ENCODE results near the gene PIH1D1. TPM values are rescaled to one million over a fixed set of nuclear protein-coding genes. Genes with fewer than 3 reads are reported as not detected.

PIH1D1 gene
- polyA plus RNA-seq, 1 donor from 2014 or later: 145 TPM

DNA sequence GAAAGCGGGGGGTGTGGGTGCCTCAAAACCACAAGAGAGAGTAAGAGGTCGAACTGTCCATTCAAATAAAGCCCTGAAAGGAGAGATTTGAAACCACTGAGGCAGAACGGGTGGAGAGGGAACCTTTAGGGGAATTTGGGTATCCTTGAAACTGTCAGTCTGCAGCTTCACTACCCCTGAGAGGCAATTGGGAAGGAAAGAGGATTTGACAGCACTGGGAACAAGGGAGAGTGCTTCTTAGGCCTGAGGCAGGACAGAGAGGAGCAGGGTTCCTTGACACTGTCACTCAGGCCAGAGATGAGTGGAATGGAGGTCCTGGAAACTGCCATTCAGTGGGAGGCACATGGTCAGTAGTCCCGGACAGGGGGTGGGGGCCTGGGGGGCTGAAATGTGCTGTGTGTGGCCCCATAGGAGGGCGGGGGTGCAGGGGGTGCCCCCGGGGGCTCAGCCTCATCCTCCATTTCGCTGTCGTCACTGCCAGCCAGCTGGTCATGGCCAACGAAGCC is 21.4 kb downstream of the PIH1D1 start:
- Histone ChIP-seq H3K9ac (ENCODE audit: low read length) (no peak overlapping the region), H3K9me3 (ENCODE audit: low read length) (peaks cover 8% of the 10 kb centered on the region), H3K36me3 (ENCODE audit: insufficient read depth, low read length) (no peaks in the 10 kb centered on the region), H3K4me3 (ENCODE audit: low read length) (no peak overlapping the region), H3K79me2 (replicated peaks; ENCODE audit: insufficient read depth, low read length) (no peaks in the 10 kb centered on the region), H4K20me1 (ENCODE audit: insufficient read depth) (no peaks in the 10 kb centered on the region), H3F3A (ENCODE audit: insufficient read depth, low read length, poor library complexity, severe bottlenecking) (no peaks in the 10 kb centered on the region), H3K9me2 (ENCODE audit: insufficient read depth, low read length) (no peaks in the 10 kb centered on the region), H3K4me2 (ENCODE audit: low read length) (no peak overlapping the region), H3K27me3 (ENCODE audit: insufficient read depth, low read depth, low read length) (peaks cover 55% of the 10 kb centered on the region), H3K27ac (ENCODE audit: low read length) (no peak overlapping the region), H2AFZ (ENCODE audit: low read depth, low read length) (no peak overlapping the region)
- TF ChIP-seq MXI1 (conservative IDR thresholded peaks at IDR 0.05; ENCODE audit: poor library complexity, severe bottlenecking) (no peak), EZH2 (IDR thresholded peaks at IDR 0.05; ENCODE audit: borderline replicate concordance, insufficient read depth, low read length, poor library complexity, severe bottlenecking) (no peak)
- TF ChIP-seq, protein P1, sequence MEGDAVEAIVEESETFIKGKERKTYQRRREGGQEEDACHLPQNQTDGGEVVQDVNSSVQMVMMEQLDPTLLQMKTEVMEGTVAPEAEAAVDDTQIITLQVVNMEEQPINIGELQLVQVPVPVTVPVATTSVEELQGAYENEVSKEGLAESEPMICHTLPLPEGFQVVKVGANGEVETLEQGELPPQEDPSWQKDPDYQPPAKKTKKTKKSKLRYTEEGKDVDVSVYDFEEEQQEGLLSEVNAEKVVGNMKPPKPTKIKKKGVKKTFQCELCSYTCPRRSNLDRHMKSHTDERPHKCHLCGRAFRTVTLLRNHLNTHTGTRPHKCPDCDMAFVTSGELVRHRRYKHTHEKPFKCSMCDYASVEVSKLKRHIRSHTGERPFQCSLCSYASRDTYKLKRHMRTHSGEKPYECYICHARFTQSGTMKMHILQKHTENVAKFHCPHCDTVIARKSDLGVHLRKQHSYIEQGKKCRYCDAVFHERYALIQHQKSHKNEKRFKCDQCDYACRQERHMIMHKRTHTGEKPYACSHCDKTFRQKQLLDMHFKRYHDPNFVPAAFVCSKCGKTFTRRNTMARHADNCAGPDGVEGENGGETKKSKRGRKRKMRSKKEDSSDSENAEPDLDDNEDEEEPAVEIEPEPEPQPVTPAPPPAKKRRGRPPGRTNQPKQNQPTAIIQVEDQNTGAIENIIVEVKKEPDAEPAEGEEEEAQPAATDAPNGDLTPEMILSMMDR (IDR thresholded peaks at IDR 0.05; ENCODE audit: poor library complexity, severe bottlenecking): no peak

DNA sequence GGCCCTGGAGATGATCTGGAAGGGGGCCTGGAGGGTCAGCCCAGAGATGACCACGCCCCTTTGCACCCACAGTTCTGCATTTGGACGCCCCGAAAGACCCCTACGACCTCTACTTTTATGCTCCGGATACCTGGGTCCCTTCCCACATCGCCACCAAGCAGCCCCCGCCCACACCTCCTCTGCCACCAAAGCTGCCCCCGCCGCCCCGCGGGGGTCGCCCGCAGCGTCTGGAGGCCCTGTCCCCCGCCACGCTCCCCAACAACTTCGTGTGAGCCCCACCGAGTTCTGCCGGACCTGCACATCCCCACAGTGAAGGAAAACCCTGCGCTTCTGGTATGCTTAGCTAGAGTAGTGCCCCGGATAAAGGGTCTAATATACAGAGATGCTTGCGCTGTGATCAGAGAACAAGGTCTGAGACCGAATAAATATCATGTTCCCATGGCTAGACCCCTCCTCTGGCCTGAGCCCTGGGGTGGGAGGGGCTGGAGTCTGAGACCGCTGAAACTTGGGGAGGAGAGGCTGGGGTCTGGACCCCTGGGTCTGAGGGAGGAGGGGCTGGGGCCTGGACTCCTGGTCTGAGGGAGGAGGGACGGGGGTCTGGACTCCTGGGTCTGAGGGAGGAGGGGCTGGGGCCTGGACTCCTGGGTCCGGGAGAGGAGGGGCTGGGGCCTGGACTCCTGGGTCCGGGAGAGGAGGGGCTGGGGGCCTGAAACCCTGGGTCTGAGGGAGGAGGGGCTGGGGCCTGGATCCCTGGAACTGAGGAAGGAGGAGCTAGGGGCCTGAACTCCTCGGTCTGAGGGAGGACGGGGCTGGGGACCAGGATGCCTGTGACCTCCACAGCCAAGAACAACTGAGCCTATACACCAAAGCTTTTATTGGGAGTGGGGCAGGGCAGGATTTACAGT is 22.8 kb downstream of the PIH1D1 start:
- peak overlapping the region; percentile 24 for H3K4me3 ChIP-seq (ENCODE audit: low read length)
- H3K27me3 ChIP-seq (ENCODE audit: insufficient read depth, low read depth, low read length): peaks cover 67% of the 10 kb centered on the region
- TF ChIP-seq, protein P1 (IDR thresholded peaks at IDR 0.05; ENCODE audit: poor library complexity, severe bottlenecking): no peak
- TF ChIP-seq POLR2AphosphoS5 (IDR thresholded peaks at IDR 0.05): no peak
- TF ChIP-seq SMC3 (conservative IDR thresholded peaks at IDR 0.05; ENCODE audit: poor library complexity): no peak
- TF ChIP-seq, protein P2, sequence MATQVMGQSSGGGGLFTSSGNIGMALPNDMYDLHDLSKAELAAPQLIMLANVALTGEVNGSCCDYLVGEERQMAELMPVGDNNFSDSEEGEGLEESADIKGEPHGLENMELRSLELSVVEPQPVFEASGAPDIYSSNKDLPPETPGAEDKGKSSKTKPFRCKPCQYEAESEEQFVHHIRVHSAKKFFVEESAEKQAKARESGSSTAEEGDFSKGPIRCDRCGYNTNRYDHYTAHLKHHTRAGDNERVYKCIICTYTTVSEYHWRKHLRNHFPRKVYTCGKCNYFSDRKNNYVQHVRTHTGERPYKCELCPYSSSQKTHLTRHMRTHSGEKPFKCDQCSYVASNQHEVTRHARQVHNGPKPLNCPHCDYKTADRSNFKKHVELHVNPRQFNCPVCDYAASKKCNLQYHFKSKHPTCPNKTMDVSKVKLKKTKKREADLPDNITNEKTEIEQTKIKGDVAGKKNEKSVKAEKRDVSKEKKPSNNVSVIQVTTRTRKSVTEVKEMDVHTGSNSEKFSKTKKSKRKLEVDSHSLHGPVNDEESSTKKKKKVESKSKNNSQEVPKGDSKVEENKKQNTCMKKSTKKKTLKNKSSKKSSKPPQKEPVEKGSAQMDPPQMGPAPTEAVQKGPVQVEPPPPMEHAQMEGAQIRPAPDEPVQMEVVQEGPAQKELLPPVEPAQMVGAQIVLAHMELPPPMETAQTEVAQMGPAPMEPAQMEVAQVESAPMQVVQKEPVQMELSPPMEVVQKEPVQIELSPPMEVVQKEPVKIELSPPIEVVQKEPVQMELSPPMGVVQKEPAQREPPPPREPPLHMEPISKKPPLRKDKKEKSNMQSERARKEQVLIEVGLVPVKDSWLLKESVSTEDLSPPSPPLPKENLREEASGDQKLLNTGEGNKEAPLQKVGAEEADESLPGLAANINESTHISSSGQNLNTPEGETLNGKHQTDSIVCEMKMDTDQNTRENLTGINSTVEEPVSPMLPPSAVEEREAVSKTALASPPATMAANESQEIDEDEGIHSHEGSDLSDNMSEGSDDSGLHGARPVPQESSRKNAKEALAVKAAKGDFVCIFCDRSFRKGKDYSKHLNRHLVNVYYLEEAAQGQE (IDR thresholded peaks at IDR 0.05; ENCODE audit: borderline replicate concordance): no peak
- no peak for TF ChIP-seq MXI1 (conservative IDR thresholded peaks at IDR 0.05; ENCODE audit: poor library complexity, severe bottlenecking)
- no peak for TF ChIP-seq EP300 (conservative IDR thresholded peaks at IDR 0.05; ENCODE audit: poor library complexity, severe bottlenecking)
- no peak for TF ChIP-seq RAD21 (conservative IDR thresholded peaks at IDR 0.05)

More for the DNA sequence above, 22.8 kb downstream of the PIH1D1 start:
- Histone ChIP-seq H3K4me2 (ENCODE audit: low read length) (no peak overlapping the region), H3K9me3 (ENCODE audit: low read length) (peaks cover 8% of the 10 kb centered on the region), H2AFZ (ENCODE audit: low read depth, low read length) (no peak overlapping the region), H3F3A (ENCODE audit: insufficient read depth, low read length, poor library complexity, severe bottlenecking) (no peaks in the 10 kb centered on the region), H3K9me2 (ENCODE audit: insufficient read depth, low read length) (no peaks in the 10 kb centered on the region), H4K20me1 (ENCODE audit: insufficient read depth) (no peaks in the 10 kb centered on the region), H3K9ac (ENCODE audit: low read length) (no peak overlapping the region), H3K27ac (ENCODE audit: low read length) (no peak overlapping the region), H3K36me3 (ENCODE audit: insufficient read depth, low read length) (no peaks in the 10 kb centered on the region), H3K79me2 (replicated peaks; ENCODE audit: insufficient read depth, low read length) (no peaks in the 10 kb centered on the region)
